ENCODE measurements around the gene PRLR. TPM values are rescaled to one million over a fixed set of nuclear protein-coding genes. Genes with fewer than 3 reads are reported as not detected.
A peak's percentile ranks its signal among the peaks of the same experiment; 100 is the strongest.

The PRLR gene
- total RNA-seq, 2 donors from 2014 or later, result 4.1 to 6.5 TPM

DNA sequence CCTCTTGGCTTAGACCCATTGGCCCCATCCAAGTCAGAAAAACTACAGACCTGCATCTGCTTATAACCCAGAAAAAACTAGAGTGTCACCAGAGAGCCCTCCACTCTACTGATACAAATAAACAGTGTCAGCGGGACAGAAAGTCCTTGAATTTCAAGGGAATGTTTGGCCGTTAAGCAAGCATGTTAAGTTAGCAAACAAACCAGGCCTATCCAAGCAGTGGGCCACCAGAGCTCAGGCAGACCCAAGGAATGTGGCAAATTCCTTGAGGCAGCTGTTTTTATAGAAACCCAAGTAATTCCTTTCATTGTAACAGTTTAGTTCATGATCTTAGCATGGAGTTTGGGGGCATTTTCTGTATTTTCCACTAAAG lies 70.9 kb downstream of the PRLR start:
- H3K27me3 Mint-ChIP-seq (ENCODE audit: insufficient read depth), result no peaks in the 10 kb centered on the region
- DNase-seq, result peak; percentile 84
- H3K36me3 Mint-ChIP-seq (ENCODE audit: low read depth), result no peaks in the 10 kb centered on the region
- peak overlapping the region; percentile 97 for H3K27ac Mint-ChIP-seq
- WGBS, 2 experiments (ENCODE audit: insufficient coverage in 1 of 2, insufficient read length in 1 of 2), result 25 to 30% methylated on average over 1 to 2 of the region's 2 CpGs
- H3K9me3 Mint-ChIP-seq, result peaks cover 2% of the 10 kb centered on the region
- peak overlapping the region; percentile 37 for H3K4me3 Mint-ChIP-seq
- Histone ChIP-seq H3K9me3 (ENCODE audit: control insufficient read depth, low read length) (no peaks in the 10 kb centered on the region), H3K36me3 (ENCODE audit: control insufficient read depth, insufficient read depth, low read length) (no peaks in the 10 kb centered on the region), H3K27me3 (ENCODE audit: control insufficient read depth, insufficient read depth, low read length, poor library complexity, severe bottlenecking) (no peaks in the 10 kb centered on the region), H3K4me3 (ENCODE audit: low read length) (peak overlapping the region; percentile 51), H3K27ac (ENCODE audit: low read depth, low read length) (no peak overlapping the region), H3K9ac (ENCODE audit: extremely low read depth, low read length, poor library complexity, severe bottlenecking) (peak overlapping the region; percentile 51), H3K4me1 (ENCODE audit: control insufficient read depth, insufficient read depth, low read length) (peaks cover 16% of the 10 kb centered on the region)
- TF ChIP-seq CTCF (conservative IDR thresholded peaks at IDR 0.05), result no peak
- H3K4me1 Mint-ChIP-seq, result peaks cover 34% of the 10 kb centered on the region

DNA sequence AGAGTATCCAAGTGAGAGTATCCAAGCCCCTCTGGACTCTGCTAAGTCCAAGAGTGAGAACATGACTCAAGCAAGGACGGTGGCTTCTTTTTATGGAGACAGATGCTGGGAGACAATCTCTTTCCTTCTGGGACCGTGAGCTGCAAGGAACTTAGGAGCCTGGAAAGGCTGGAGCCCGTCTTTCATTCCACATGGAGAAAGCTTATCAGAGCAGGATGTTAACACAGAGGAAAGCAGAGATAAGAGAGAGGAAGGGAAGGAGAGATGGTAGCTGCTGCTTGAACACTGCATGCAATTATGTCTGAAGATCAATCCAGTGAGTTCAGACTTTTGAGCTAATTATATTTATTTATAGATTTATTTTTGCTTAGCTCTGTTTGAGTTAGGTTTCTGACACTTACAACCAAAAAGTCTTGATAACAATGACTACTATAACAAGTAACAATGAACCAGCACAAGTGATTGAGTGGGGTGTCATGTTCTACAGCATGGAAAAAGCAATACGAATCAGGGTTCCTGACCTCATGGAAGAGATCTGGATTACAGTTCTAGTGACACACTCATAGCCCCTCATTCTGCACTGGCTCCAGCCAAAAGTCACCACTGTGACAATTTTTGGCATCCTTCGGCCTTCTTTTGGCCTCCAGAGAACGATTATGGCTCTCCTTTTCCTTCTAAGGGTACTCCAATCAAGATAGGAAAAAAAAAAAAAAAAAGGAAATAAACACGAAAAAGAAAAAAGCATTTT lies 71.5 kb downstream of the PRLR start:
- H3K9ac ChIP-seq (ENCODE audit: extremely low read depth, low read length, poor library complexity, severe bottlenecking), result peak overlapping the region; percentile 51
- Mint-ChIP-seq H3K4me3 (peak overlapping the region; percentile 37), H3K27ac (peak overlapping the region; percentile 97), H3K27me3 (ENCODE audit: insufficient read depth) (no peaks in the 10 kb centered on the region), H3K36me3 (ENCODE audit: low read depth) (no peaks in the 10 kb centered on the region), H3K4me1 (peaks cover 34% of the 10 kb centered on the region), H3K9me3 (peaks cover 2% of the 10 kb centered on the region)
- no peak for TF ChIP-seq CTCF (conservative IDR thresholded peaks at IDR 0.05)
- H3K27ac ChIP-seq (ENCODE audit: low read depth, low read length), result no peak overlapping the region
- no peaks in the 10 kb centered on the region for H3K9me3 ChIP-seq (ENCODE audit: control insufficient read depth, low read length)
- no peaks in the 10 kb centered on the region for H3K27me3 ChIP-seq (ENCODE audit: control insufficient read depth, insufficient read depth, low read length, poor library complexity, severe bottlenecking)
- H3K4me1 ChIP-seq (ENCODE audit: control insufficient read depth, insufficient read depth, low read length), result peaks cover 16% of the 10 kb centered on the region
- WGBS, 2 experiments (ENCODE audit: insufficient coverage in 1 of 2, insufficient read length in 1 of 2), result 59 to 66% methylated on average over 5 to 7 of the region's 7 CpGs
- H3K36me3 ChIP-seq (ENCODE audit: control insufficient read depth, insufficient read depth, low read length), result no peaks in the 10 kb centered on the region
- peak overlapping the region; percentile 51 for H3K4me3 ChIP-seq (ENCODE audit: low read length)
- DNase-seq, result no peak

GRCh38 chr5:35158204-35158603 lies 72.1 kb downstream of the PRLR start:
- H3K36me3 ChIP-seq (ENCODE audit: control insufficient read depth, insufficient read depth, low read length), result no peaks in the 10 kb centered on the region
- H3K9me3 Mint-ChIP-seq, result peaks cover 2% of the 10 kb centered on the region
- no peak for TF ChIP-seq CTCF (conservative IDR thresholded peaks at IDR 0.05)
- H3K4me1 ChIP-seq (ENCODE audit: control insufficient read depth, insufficient read depth, low read length), result peaks cover 16% of the 10 kb centered on the region
- peaks cover 32% of the 10 kb centered on the region for H3K4me1 Mint-ChIP-seq
- H3K4me3 Mint-ChIP-seq, result peak overlapping the region; percentile 22
- no peaks in the 10 kb centered on the region for H3K9me3 ChIP-seq (ENCODE audit: control insufficient read depth, low read length)
- no peak for DNase-seq
- no peaks in the 10 kb centered on the region for H3K36me3 Mint-ChIP-seq (ENCODE audit: low read depth)
- peak overlapping the region; percentile 10 for H3K4me3 ChIP-seq (ENCODE audit: low read length)
- H3K27me3 ChIP-seq (ENCODE audit: control insufficient read depth, insufficient read depth, low read length, poor library complexity, severe bottlenecking), result no peaks in the 10 kb centered on the region
- no peak overlapping the region for H3K27ac ChIP-seq (ENCODE audit: low read depth, low read length)
- H3K27me3 Mint-ChIP-seq (ENCODE audit: insufficient read depth), result no peaks in the 10 kb centered on the region
- WGBS, 2 experiments (ENCODE audit: insufficient coverage in 1 of 2, insufficient read length in 1 of 2), result 94 to 95% methylated on average over 2 to 3 of the region's 3 CpGs
- no peak overlapping the region for H3K9ac ChIP-seq (ENCODE audit: extremely low read depth, low read length, poor library complexity, severe bottlenecking)
- peak overlapping the region; percentile 92 for H3K27ac Mint-ChIP-seq

Data from endodermal cell (in vitro differentiated cells).